Activated CD4-positive, alpha-beta T cell treated with anti-CD3 and anti-CD28 coated beads, Interleukin-2, Interleukin-4, amounts not matched to agents 100 ng/mL and 50 ng/mL, durations not matched to agents 16 hours and 8 hours (primary cell): ENCODE results near the gene C11orf87.

Source experiments
- DNase-seq: peaks from one replicate; pipeline ENCODE4 v3.0.0-alpha.2; 2020; ENCODE audit warnings: low spot score

C11orf87 gene

GRCh38 chr11:109421981-109422869 lies at the start of gene C11orf87:
Gene C11orf87 (plus strand): TSS chr11:109422190. CDS start chr11:109423634, 1,444 bp downstream.
- no peak for DNase-seq

GRCh38 chr11:109374032-109374431 lies 48.0 kb upstream of the C11orf87 start:
- DNase-seq, result no peak

GRCh38 chr11:109374441-109374840 lies 47.5 kb upstream of the C11orf87 start:
- DNase-seq, result no peak

- no peak for DNase-seq
Measured at GRCh38 chr11:109377039-109377742, 44.8 kb upstream of the C11orf87 start.

GRCh38 chr11:109378034-109378433 lies 44.0 kb upstream of the C11orf87 start:
- DNase-seq, result no peak

- DNase-seq, result no peak
Measured at GRCh38 chr11:109383306-109383705, 38.7 kb upstream of the C11orf87 start.

- no peak for DNase-seq
Measured at GRCh38 chr11:109384873-109385272, 37.1 kb upstream of the C11orf87 start.

GRCh38 chr11:109388982-109389381 lies 33.0 kb upstream of the C11orf87 start:
- no peak for DNase-seq

GRCh38 chr11:109390752-109391151 lies 31.2 kb upstream of the C11orf87 start:
- no peak for DNase-seq

- no peak for DNase-seq
Measured at GRCh38 chr11:109401545-109401944, 20.4 kb upstream of the C11orf87 start.

GRCh38 chr11:109405671-109406070 lies 16.3 kb upstream of the C11orf87 start:
- no peak for DNase-seq

GRCh38 chr11:109416601-109417000 lies 5.4 kb upstream of the C11orf87 start:
- DNase-seq, result no peak

GRCh38 chr11:109422870-109423465 lies 978 bp downstream of the C11orf87 start:
- no peak for DNase-seq

GRCh38 chr11:109423466-109424190 lies 1.6 kb downstream of the C11orf87 start:
- no peak for DNase-seq

GRCh38 chr11:109424901-109425300 lies 2.9 kb downstream of the C11orf87 start:
- DNase-seq, result no peak

- DNase-seq, result no peak
Measured at GRCh38 chr11:109425554-109425953, 3.6 kb downstream of the C11orf87 start.

GRCh38 chr11:109426442-109427240 lies 4.7 kb downstream of the C11orf87 start:
- no peak for DNase-seq

GRCh38 chr11:109432105-109432504 lies 10.1 kb downstream of the C11orf87 start:
- no peak for DNase-seq

GRCh38 chr11:109433753-109434256 lies 11.8 kb downstream of the C11orf87 start:
- no peak for DNase-seq

- no peak for DNase-seq
Measured at GRCh38 chr11:109435121-109435742, 13.2 kb downstream of the C11orf87 start.

GRCh38 chr11:109439684-109440083 lies 17.7 kb downstream of the C11orf87 start:
- no peak for DNase-seq
